HCT116 (cell line): ENCODE measurements around the gene PRRC2A. TPM values are rescaled to one million over a fixed set of nuclear protein-coding genes. Genes with fewer than 3 reads are reported as not detected.

Experiments used
- ATAC-seq: fragments of 200-7000 bp; cut with Tn5 transposase; 2 replicates; pipeline ENCODE4 v1.9.1; 2020; ENCODE audit warnings: mild to moderate bottlenecking, moderate library complexity
- BruUV-seq: library from RNA; stranded (reverse); fragments of 400-500 nt; replicated peaks from 2 replicates; lab custom pipeline; 2021; lab: Mats Ljungman, UMichigan
- CTCF ChIA-PET: fragments of 300-600 bp; sonication (Branson Sonifier 250); formaldehyde crosslinking; loops from one replicate; lab custom pipeline; 2021; ENCODE audit warnings: antibody characterized with exemption; lab: Charles Lee
- POLR2A ChIA-PET: fragments of 300-600, 350-600 bp; sonication (Branson Sonifier 250); formaldehyde crosslinking; loops from one replicate; lab custom pipeline; 2021; ENCODE audit warnings: antibody characterized with exemption; lab: Charles Lee
- RAD21 ChIA-PET, 2 experiments: fragments of 300-600 bp; sonication (Branson Sonifier 250); formaldehyde crosslinking; loops; one replicate each; lab custom pipeline; 2023; ENCODE audit warnings: low total read pairs in 2 of 2; ENCODE audit not compliant: uncharacterized antibody in 2 of 2, unreplicated experiment in 2 of 2, low non-redundant PET in 1 of 2; lab: Charles Lee
- DNase-seq: peaks from one replicate; pipeline ENCODE4 v3.0.0-alpha.2; 2010; ENCODE audit warnings: low read depth, low spot score
- H2AFZ ChIP-seq: fragments of 200-600 bp; shearing (Covaris generic), sonication (generic); 2 replicates; pipeline ENCODE4 v1.6.1; 2017; ENCODE audit warnings: low read depth, mixed run types, mixed read lengths, antibody characterized with exemption, low read length; ENCODE audit not compliant: poor library complexity, severe bottlenecking
- H3K27ac ChIP-seq: 2 replicates; pipeline ENCODE4 v1.5.1; 2012; ENCODE audit warnings: low read depth, low read length
- H3K27me3 ChIP-seq: fragments of 200-600 bp; sonication (generic); 2 replicates; pipeline ENCODE4 v1.6.1; 2016; ENCODE audit warnings: mixed run types, low read length, mixed read lengths; ENCODE audit not compliant: insufficient read depth
- H3K36me3 ChIP-seq, 2 experiments: fragments of 200-500 bp in 1 of 2; fragments of 200-600 bp in 1 of 2; sonication (Bioruptor generic) in 1 of 2; sonication (generic) in 1 of 2; 2 replicates each; pipeline versions ENCODE4 v1.5.1 to v1.6.1; 2014 to 2016; ENCODE audit warnings: low read length in 2 of 2, inconsistent platforms in 1 of 2, mixed read lengths in 1 of 2, mixed run types in 1 of 2; ENCODE audit not compliant: insufficient read depth in 2 of 2, control insufficient read depth in 1 of 2
- H3K4me1 ChIP-seq, 2 experiments: fragments of 200-600 bp in 1 of 2; sonication (generic) in 1 of 2; 2 replicates each; pipeline versions ENCODE4 v1.5.1 to v1.6.1; 2012 to 2017; ENCODE audit warnings: low read length in 2 of 2, inconsistent platforms in 1 of 2, mild to moderate bottlenecking in 1 of 2, mixed read lengths in 1 of 2, mixed run types in 1 of 2, moderate library complexity in 1 of 2; ENCODE audit not compliant: insufficient read depth in 2 of 2, control insufficient read depth in 1 of 2
- H3K4me2 ChIP-seq: fragments of 200-600 bp; sonication (generic); 2 replicates; pipeline ENCODE4 v1.6.1; 2017; ENCODE audit warnings: mixed run types, low read length, mixed read lengths
- H3K4me3 ChIP-seq, 2 experiments: fragments of 200-600 bp in 1 of 2; sonication (generic) in 1 of 2; replicated peaks in 1 of 2; 2 replicates each; pipeline ENCODE4 v1.5.1; 2011 to 2016; ENCODE audit warnings: low read length in 2 of 2, control low read depth in 1 of 2, low read depth in 1 of 2, mild to moderate bottlenecking in 1 of 2, mixed read lengths in 1 of 2, mixed run types in 1 of 2
- H3K79me2 ChIP-seq: fragments of 200-600 bp; sonication (generic); 2 replicates; pipeline ENCODE4 v1.6.1; 2017; ENCODE audit warnings: mild to moderate bottlenecking, mixed run types, low read length, moderate library complexity, mixed read lengths; ENCODE audit not compliant: insufficient read depth
- H3K9ac ChIP-seq: fragments of 200-600 bp; sonication (generic); 2 replicates; pipeline ENCODE4 v1.6.1; 2016; ENCODE audit warnings: low read length, mixed read lengths
- H3K9me2 ChIP-seq: fragments of 200-600 bp; sonication (generic), shearing (Covaris generic); 2 replicates; pipeline ENCODE4 v1.6.1; 2017; ENCODE audit warnings: mixed run types, mild to moderate bottlenecking, moderate library complexity; ENCODE audit not compliant: insufficient read depth
- H3K9me3 ChIP-seq, 2 experiments: fragments of 200-500 bp in 1 of 2; fragments of 200-600 bp in 1 of 2; sonication (Bioruptor generic) in 1 of 2; sonication (generic) in 1 of 2; 2 replicates each; pipeline ENCODE4 v1.6.1; 2014 to 2017; ENCODE audit warnings: low read length in 2 of 2, mixed read lengths in 2 of 2, inconsistent platforms in 1 of 2, low read depth in 1 of 2, mild to moderate bottlenecking in 1 of 2, mixed run types in 1 of 2, moderate library complexity in 1 of 2; ENCODE audit not compliant: control insufficient read depth in 1 of 2, insufficient read depth in 1 of 2
- H4K20me1 ChIP-seq: fragments of 200-600 bp; sonication (generic), shearing (Covaris generic); 2 replicates; pipeline ENCODE4 v1.6.1; 2017; ENCODE audit warnings: mixed run types, mild to moderate bottlenecking, moderate library complexity; ENCODE audit not compliant: insufficient read depth
- ATF3 ChIP-seq: IDR thresholded peaks from 2 replicates; pipeline ENCODE4 v1.6.1; 2012
- CBX3 ChIP-seq: IDR thresholded peaks from 2 replicates; pipeline ENCODE4 v1.6.1; 2012; ENCODE audit warnings: low read depth
- CTCF ChIP-seq, 3 experiments: fragments of 200-600 bp in 1 of 3; sonication (generic) in 1 of 3; IDR thresholded peaks in 2 of 3; conservative IDR thresholded peaks in 1 of 3; 2 replicates each; pipeline ENCODE4 v1.5.1; 2012 to 2017; ENCODE audit warnings: low read depth in 2 of 3, low read length in 2 of 3, antibody characterized with exemption in 1 of 3, borderline replicate concordance in 1 of 3, control low read depth in 1 of 3, mild to moderate bottlenecking in 1 of 3, mixed read lengths in 1 of 3, mixed run types in 1 of 3, moderate library complexity in 1 of 3; ENCODE audit not compliant: insufficient read depth in 1 of 3
- EGR1 ChIP-seq: IDR thresholded peaks from 2 replicates; pipeline ENCODE4 v1.6.1; 2012; ENCODE audit warnings: low read depth
- ELF1 ChIP-seq: IDR thresholded peaks from 2 replicates; pipeline ENCODE4 v1.6.1; 2012; ENCODE audit warnings: low read depth, borderline replicate concordance
- EZH2 ChIP-seq: fragments of 200-600 bp; sonication (generic); IDR thresholded peaks from 2 replicates; pipeline ENCODE4 v1.6.1; 2017; ENCODE audit warnings: antibody characterized with exemption, mixed run types
- EZH2phosphoT487 ChIP-seq: fragments of 200-600 bp; IDR thresholded peaks from 2 replicates; pipeline ENCODE4 v1.6.1; 2018; ENCODE audit warnings: antibody characterized with exemption, borderline replicate concordance
- FOSL1 ChIP-seq: IDR thresholded peaks from 2 replicates; pipeline ENCODE4 v1.6.1; 2012; ENCODE audit warnings: low read depth
- JUND ChIP-seq: IDR thresholded peaks from 2 replicates; pipeline ENCODE4 v1.6.1; 2012
- MAX ChIP-seq: IDR thresholded peaks from 2 replicates; pipeline ENCODE4 v1.6.1; 2012
- POLR2A ChIP-seq: IDR thresholded peaks from 2 replicates; pipeline ENCODE4 v1.7.0; 2011; ENCODE audit warnings: borderline replicate concordance; ENCODE audit not compliant: insufficient read depth, insufficient read length; ENCODE audit errors: extremely low read depth
- POLR2AphosphoS5 ChIP-seq: IDR thresholded peaks from 2 replicates; pipeline ENCODE4 v1.6.1; 2011; ENCODE audit warnings: mild to moderate bottlenecking, low read depth, low read length, moderate library complexity
- REST ChIP-seq: IDR thresholded peaks from 2 replicates; pipeline ENCODE4 v1.6.1; 2012; ENCODE audit warnings: low read depth
- SIN3A ChIP-seq: IDR thresholded peaks from 2 replicates; pipeline ENCODE4 v1.6.1; 2012; ENCODE audit warnings: low read depth
- SP1 ChIP-seq: IDR thresholded peaks from 2 replicates; pipeline ENCODE4 v1.6.1; 2012; ENCODE audit warnings: low read depth
- SRF ChIP-seq: IDR thresholded peaks from 2 replicates; pipeline ENCODE4 v1.6.1; 2012; ENCODE audit warnings: low read depth
- YY1 ChIP-seq: IDR thresholded peaks from 2 replicates; pipeline ENCODE4 v1.6.1; 2011; ENCODE audit warnings: low read length, low read depth, moderate library complexity, mild to moderate bottlenecking; ENCODE audit not compliant: insufficient replicate concordance; ENCODE audit errors: extremely low read depth
- ZBTB33 ChIP-seq: IDR thresholded peaks from 2 replicates; pipeline ENCODE4 v1.6.1; 2011; ENCODE audit warnings: mild to moderate bottlenecking, low read length, moderate library complexity; ENCODE audit not compliant: insufficient replicate concordance; ENCODE audit errors: extremely low read depth
- ZFX ChIP-seq: fragments of 450-650 bp; IDR thresholded peaks from 2 replicates; pipeline ENCODE4 v1.6.1; 2017
- ZNF274 ChIP-seq: fragments of 200-500 bp; sonication (Bioruptor generic); IDR thresholded peaks from 2 replicates; pipeline ENCODE4 v1.6.1; 2014; ENCODE audit warnings: mild to moderate bottlenecking, low read depth, low read length, inconsistent platforms
- intact Hi-C: fragments of 100-400 bp; cut with micrococcal nuclease; formaldehyde crosslinking; loops from 2 replicates; pipeline ENCODE4 v1.10.0; 2022
- total RNA-seq: library from RNA; stranded (reverse); gene quantifications from one replicate; pipeline ENCODE4 v1.2.1, GENCODE V29; 2021; ENCODE audit not compliant: unreplicated experiment

Gene PRRC2A
- total RNA-seq, 1 experiment from 2014 or later, result 250 TPM

- no TSS peak for BruUV-seq
- TF ChIP-seq MAX (no peak), SP1 (no peak), JUND (no peak; the same call in 1 of the 2 replicates), POLR2A (no peak), ZNF274 (no peak), EZH2phosphoT487 (no peak), SRF (no peak), FOSL1 (no peak), EZH2 (no peak), EGR1 (no peak), YY1 (no peak), REST (no peak), SIN3A (no peak), POLR2AphosphoS5 (no peak), ZFX (no peak), ATF3 (no peak), CTCF (IDR thresholded peaks at IDR 0.05 in 2 of 3, conservative IDR thresholded peaks at IDR 0.05 in 1 of 3; ENCODE audit: borderline replicate concordance in 1 of 3, insufficient read depth in 1 of 3, low read depth in 2 of 3, low read length in 2 of 3) (no peak), ELF1 (no peak), ZBTB33 (no peak), CBX3 (no peak)
- TF ChIP-seq, all 23 proteins: peak for 0
- H3K9me3 ChIP-seq, result no peaks in the 10 kb centered on the region
- no peak overlapping the region for H2AFZ ChIP-seq
- H3K9me2 ChIP-seq, result no peaks in the 10 kb centered on the region
- intact Hi-C loops, result no loop called here
- peak overlapping the region; percentile 99 to 100 for H3K4me3 ChIP-seq
- no peaks in the 10 kb centered on the region for H4K20me1 ChIP-seq
- H3K4me2 ChIP-seq, result peak overlapping the region; percentile 91
- H3K27me3 ChIP-seq, result no peaks in the 10 kb centered on the region
- RAD21 ChIA-PET, result no interaction called here
- peak overlapping the region; percentile 90 for H3K27ac ChIP-seq
- DNase-seq (no peak), ATAC-seq (no peak)
- CTCF ChIA-PET, result no interaction called here
- peaks cover 24 to 56% of the 10 kb centered on the region in 2 experiments for H3K36me3 ChIP-seq
- peaks cover 6 to 18% of the 10 kb centered on the region in 2 experiments; a peak in 3 of 4 replicates for H3K4me1 ChIP-seq
- POLR2A ChIA-PET, result interaction anchor here (0.7 to 0.8 kb wide), 2 partner anchors 30 to 43 kb away, joined by 3 read pairs; partner anchors contain the start of gene GPANK1
- peak overlapping the region; percentile 98 for H3K9ac ChIP-seq
- H3K79me2 ChIP-seq, result peaks cover 62% of the 10 kb centered on the region
Observed at GRCh38 chr6:31621991-31622390, 1.5 kb downstream of the PRRC2A start.
